Keratinocyte (primary cell): Measurements from ENCODE around the gene PTPN21. TPM values are rescaled to one million over a fixed set of nuclear protein-coding genes. Genes with fewer than 3 reads are reported as not detected.

Experiments
- DNase-seq: peaks from one replicate; pipeline ENCODE4 v3.0.0-alpha.2; 2011; ENCODE audit warnings: low read depth, missing footprints, low spot score
- FAIRE-seq: peaks from 2 replicates; lab custom pipeline; 2011; peaks lifted over from hg19 to GRCh38; lab: Jason Lieb, UNC
- H2AFZ ChIP-seq: 2 replicates; pipeline ENCODE4 v1.6.0; 2012; ENCODE audit warnings: low read length, control low read depth, inconsistent platforms; ENCODE audit not compliant: control insufficient read depth
- H3K27ac ChIP-seq: 2 replicates; pipeline ENCODE4 v1.5.1; 2011; ENCODE audit warnings: low read length; ENCODE audit not compliant: control insufficient read depth, insufficient read depth
- H3K27me3 ChIP-seq: 3 replicates; pipeline ENCODE4 v1.6.0; 2011; ENCODE audit warnings: low read length; ENCODE audit not compliant: control insufficient read depth, insufficient read depth; ENCODE audit errors: extremely low read depth
- H3K36me3 ChIP-seq, 2 experiments: 2 replicates in 1 of 2; 3 replicates in 1 of 2; pipeline ENCODE4 v1.5.1; 2011; ENCODE audit warnings: low read length in 2 of 2, mild to moderate bottlenecking in 1 of 2; ENCODE audit not compliant: control insufficient read depth in 2 of 2, insufficient read depth in 2 of 2; ENCODE audit errors: extremely low read depth in 1 of 2
- H3K4me1 ChIP-seq: 3 replicates; pipeline ENCODE4 v1.5.1; 2011; ENCODE audit warnings: low read length; ENCODE audit not compliant: control insufficient read depth, insufficient read depth; ENCODE audit errors: extremely low read depth
- H3K4me2 ChIP-seq: 3 replicates; pipeline ENCODE4 v1.6.0; 2011; ENCODE audit warnings: low read depth, low read length; ENCODE audit not compliant: control insufficient read depth, insufficient read depth; ENCODE audit errors: extremely low read depth
- H3K4me3 ChIP-seq, 3 experiments: fragments of 200-600 bp in 1 of 3; sonication (generic) in 1 of 3; 2 replicates in 2 of 3; 3 replicates in 1 of 3; pipeline ENCODE4 v1.5.1; 2011 to 2016; ENCODE audit warnings: low read length in 3 of 3, mild to moderate bottlenecking in 3 of 3, control low read depth in 2 of 3, inconsistent platforms in 1 of 3, low read depth in 1 of 3, mixed read lengths in 1 of 3, mixed run types in 1 of 3, moderate library complexity in 1 of 3; ENCODE audit not compliant: control insufficient read depth in 2 of 3, insufficient read depth in 2 of 3; ENCODE audit errors: extremely low read depth in 1 of 3
- H3K79me2 ChIP-seq: 2 replicates; pipeline ENCODE4 v1.6.0; 2012; ENCODE audit warnings: low read length; ENCODE audit not compliant: control insufficient read depth, insufficient read depth
- H3K9ac ChIP-seq: 3 replicates; pipeline ENCODE4 v1.6.0; 2011; ENCODE audit warnings: low read length; ENCODE audit not compliant: control insufficient read depth, insufficient read depth; ENCODE audit errors: extremely low read depth
- H3K9me1 ChIP-seq: 3 replicates; pipeline ENCODE4 v1.6.0; 2011; ENCODE audit warnings: low read length; ENCODE audit not compliant: control insufficient read depth, insufficient read depth; ENCODE audit errors: extremely low read depth
- H3K9me3 ChIP-seq: 2 replicates; pipeline ENCODE4 v1.5.1; 2012; ENCODE audit warnings: low read depth, low read length; ENCODE audit not compliant: control insufficient read depth
- H4K20me1 ChIP-seq: 3 replicates; pipeline ENCODE4 v1.6.0; 2011; ENCODE audit warnings: low read length; ENCODE audit not compliant: control insufficient read depth, insufficient read depth; ENCODE audit errors: extremely low read depth
- CTCF ChIP-seq, 3 experiments: IDR thresholded peaks in 1 of 3; conservative IDR thresholded peaks in 1 of 3; optimal IDR thresholded peaks in 1 of 3; 2 replicates in 2 of 3; 3 replicates in 1 of 3; pipeline versions ENCODE3 to v1.5.1; 2011; ENCODE audit warnings: low read length in 3 of 3, mild to moderate bottlenecking in 3 of 3, moderate library complexity in 2 of 3, control low read depth in 1 of 3, inconsistent platforms in 1 of 3; ENCODE audit not compliant: insufficient read depth in 2 of 3; ENCODE audit errors: extremely low read depth in 1 of 3
- EZH2 ChIP-seq: IDR thresholded peaks from one replicate; pipeline ENCODE4 v1.6.1; 2012; ENCODE audit warnings: inconsistent platforms, mild to moderate bottlenecking, low read length, moderate library complexity
- dilution Hi-C: fragments of 300-500 bp; cut with MboI; formaldehyde crosslinking; loops from one replicate; pipeline ENCODE4 v1.7.0; 2020; ENCODE audit warnings: low sequenced_read_pairs; ENCODE audit not compliant: extremely low pct_ligation_motif_present
- polyA plus RNA-seq, 5 experiments: library from polyadenylated mRNA; depleted of rRNA in 3 of 5; stranded (reverse) in 3 of 5; stranded (forward) in 1 of 5; unstranded in 1 of 5; fragments of >200 nt; gene quantifications; 1 replicate in 1 of 5; 2 replicates in 3 of 5; 3 replicates in 1 of 5; pipeline versions ENCODE4 v1.2.1 to v1.2.3, GENCODE V29; 2011 to 2012; ENCODE audit warnings: missing spikeins in 2 of 5, low read depth in 1 of 5, low replicate concordance in 1 of 5
- small RNA-seq, 3 experiments: library from RNA; depleted of rRNA; stranded (forward); fragments of <200 nt; gene quantifications; one replicate each; pipeline ENCODE3, GENCODE V24; 2012; ENCODE audit warnings: low read depth in 3 of 3, low replicate concordance in 1 of 3; ENCODE audit not compliant: insufficient read length in 3 of 3

PTPN21 gene
- polyA plus RNA-seq, 1 donor (not counting 4 experiments of a cell fraction or from before 2014, with no cell fraction given), result 7.4 TPM

GRCh38 chr14:88420187-88420586 is 134.6 kb downstream of the PTPN21 start:
- Histone ChIP-seq H3K36me3 (no peaks in the 10 kb centered on the region), H4K20me1 (no peaks in the 10 kb centered on the region), H3K27me3 (no peaks in the 10 kb centered on the region), H3K9me3 (no peaks in the 10 kb centered on the region), H3K79me2 (no peaks in the 10 kb centered on the region), H3K4me2 (no peak overlapping the region), H3K4me1 (no peaks in the 10 kb centered on the region), H3K27ac (no peak overlapping the region), H2AFZ (no peak overlapping the region), H3K9me1 (no peaks in the 10 kb centered on the region), H3K9ac (no peak overlapping the region), H3K4me3 (no peak overlapping the region)
- dilution Hi-C loops, result no loop called here
- DNase-seq (no peak), FAIRE-seq (no peak)
- TF ChIP-seq EZH2 (no peak), CTCF (optimal IDR thresholded peaks at IDR 0.05 in 1 of 3, IDR thresholded peaks at IDR 0.05 in 1 of 3, conservative IDR thresholded peaks at IDR 0.05 in 1 of 3; ENCODE audit: extremely low read depth in 1 of 3, insufficient read depth in 2 of 3, low read length in 3 of 3) (no peak)

GRCh38 chr14:88417594-88417993 is 137.2 kb downstream of the PTPN21 start:
- Histone ChIP-seq H3K79me2 (no peaks in the 10 kb centered on the region), H3K9me1 (no peaks in the 10 kb centered on the region), H3K9me3 (no peaks in the 10 kb centered on the region), H3K27me3 (no peaks in the 10 kb centered on the region), H3K4me2 (no peak overlapping the region), H3K4me3 (no peak overlapping the region), H2AFZ (no peak overlapping the region), H3K4me1 (no peaks in the 10 kb centered on the region), H3K36me3 (no peaks in the 10 kb centered on the region), H3K27ac (no peak overlapping the region), H4K20me1 (no peaks in the 10 kb centered on the region), H3K9ac (no peak overlapping the region)
- dilution Hi-C loops, result no loop called here
- DNase-seq (no peak), FAIRE-seq (no peak)
- TF ChIP-seq EZH2 (no peak), CTCF (optimal IDR thresholded peaks at IDR 0.05 in 1 of 3, IDR thresholded peaks at IDR 0.05 in 1 of 3, conservative IDR thresholded peaks at IDR 0.05 in 1 of 3; ENCODE audit: extremely low read depth in 1 of 3, insufficient read depth in 2 of 3, low read length in 3 of 3) (no peak)

Small RNA genes within 50 kb of the gene (small RNA-seq; reads per million reads assigned to genes)
- gene RNU4-22P, result 0 reads per million in 3 experiments

Other genes with a start within 250 kb of the PTPN21 start
- gene KCNK10, start 231.7 kb downstream of the PTPN21 start, polyA plus RNA-seq, result 0.39 to 1.6 TPM (median 0.79 TPM) in 3 replicates
- gene SPATA7, start 169.3 kb downstream of the PTPN21 start, polyA plus RNA-seq, result 4.7 to 7.1 TPM (median 6.5 TPM) in 3 replicates
- gene ZC3H14, start 8.0 kb upstream of the PTPN21 start, polyA plus RNA-seq, result 91.4 to 129 TPM (median 125 TPM) in 3 replicates
- 0.60 to 2.0 TPM (median 1.4 TPM) in 3 replicates for gene EML5, start 237.9 kb upstream of the PTPN21 start, polyA plus RNA-seq